Natural killer cell (primary cell): ENCODE data around the gene TRA2B. TPM values are rescaled to one million over a fixed set of nuclear protein-coding genes. Genes with fewer than 3 reads are reported as not detected.

Source experiments
- ATAC-seq, 3 donors: fragments of 150-1000 bp in 2 of 3; fragments of 200-7000 bp in 1 of 3; cut with Tn5 transposase; 1 replicate in 1 of 3; 2 replicates in 2 of 3; pipeline ENCODE4 v1.10.0; 2021; ENCODE audit warnings: mild to moderate bottlenecking in 2 of 3, moderate library complexity in 2 of 3
- DNase-seq, 2 donors: peaks; one replicate each; pipeline versions ENCODE4 v3.0.0 to v3.0.0-alpha.2; 2013 to 2021; ENCODE audit warnings: mixed read lengths in 1 of 2
- H3K27ac ChIP-seq: one replicate; pipeline ENCODE4 v1.5.1; 2013; ENCODE audit warnings: mild to moderate bottlenecking, low read length
- H3K27me3 ChIP-seq: one replicate; pipeline ENCODE4 v1.6.1; 2013; ENCODE audit warnings: low read length; ENCODE audit not compliant: control insufficient read depth, insufficient read depth
- H3K36me3 ChIP-seq: one replicate; pipeline ENCODE4 v1.6.1; 2013; ENCODE audit warnings: low read length; ENCODE audit not compliant: control insufficient read depth, insufficient read depth
- H3K4me1 ChIP-seq: one replicate; pipeline ENCODE4 v1.6.1; 2013; ENCODE audit warnings: low read length; ENCODE audit not compliant: control insufficient read depth, insufficient read depth
- H3K4me3 ChIP-seq: one replicate; pipeline ENCODE4 v1.5.1; 2013; ENCODE audit warnings: low read length
- H3K9me3 ChIP-seq: one replicate; pipeline ENCODE4 v1.6.1; 2013; ENCODE audit warnings: low read length; ENCODE audit not compliant: control insufficient read depth, insufficient read depth
- H3K27ac Mint-ChIP-seq, 2 donors: one replicate each; pipeline ENCODE4 v1.8.0; 2022; ENCODE audit warnings: mild to moderate bottlenecking in 2 of 2, mixed read lengths in 2 of 2, moderate library complexity in 1 of 2
- H3K27me3 Mint-ChIP-seq, 2 donors: one replicate each; pipeline ENCODE4 v1.8.0; 2022; ENCODE audit warnings: low read depth in 2 of 2, mixed read lengths in 2 of 2
- H3K36me3 Mint-ChIP-seq: one replicate; pipeline ENCODE4 v1.8.0; 2022; ENCODE audit warnings: mixed read lengths
- H3K4me1 Mint-ChIP-seq, 2 donors: one replicate each; pipeline ENCODE4 v1.8.0; 2022; ENCODE audit warnings: mixed read lengths in 2 of 2
- H3K4me3 Mint-ChIP-seq: one replicate; pipeline ENCODE4 v1.8.0; 2022; ENCODE audit warnings: mild to moderate bottlenecking, moderate library complexity, mixed read lengths
- H3K9me3 Mint-ChIP-seq, 2 donors: one replicate each; pipeline ENCODE4 v1.8.0; 2022; ENCODE audit warnings: mixed read lengths in 2 of 2
- CTCF ChIP-seq: fragments of 200-600 bp; IDR thresholded peaks from one replicate; pipeline ENCODE4 v1.8.0; 2022; ENCODE audit warnings: antibody characterized with exemption
- WGBS: methylation state at CpG from one replicate; pipeline ENCODE4 v1.1.7; 2013; ENCODE audit warnings: missing lambda C conversion rate; ENCODE audit not compliant: insufficient coverage; 5-methylcytosine and 5-hydroxymethylcytosine counted together
- intact Hi-C: fragments of 100-400 bp; cut with micrococcal nuclease; formaldehyde crosslinking; loops from one replicate; pipeline ENCODE4 v1.14.2; 2022
- total RNA-seq, 4 donors: library from RNA; stranded (reverse); fragments of 120-200 nt in 1 of 4; gene quantifications; one replicate each; pipeline versions ENCODE4 v1.2.3 to v1.2.4, GENCODE V29; 2013 to 2022

The TRA2B gene
- total RNA-seq, 3 donors from 2014 or later (not counting 1 experiment from before 2014, with no cell fraction given) = 565 to 669 (median 596) TPM

GRCh38 chr3:185966655-185967054 lies 28.8 kb upstream of the TRA2B start:
- WGBS = 100% methylated on average over 1 of the region's 2 CpGs
- Mint-ChIP-seq H3K27ac (no peak overlapping the region), H3K4me3 (no peak overlapping the region), H3K4me1 (no peaks in the 10 kb centered on the region), H3K36me3 (no peaks in the 10 kb centered on the region), H3K9me3 (no peaks in the 10 kb centered on the region), H3K27me3 (no peaks in the 10 kb centered on the region)
- Histone ChIP-seq H3K27me3 (no peaks in the 10 kb centered on the region), H3K36me3 (no peaks in the 10 kb centered on the region), H3K4me3 (no peak overlapping the region), H3K4me1 (no peaks in the 10 kb centered on the region), H3K27ac (no peak overlapping the region), H3K9me3 (no peaks in the 10 kb centered on the region)
- intact Hi-C loops = no loop called here
- ATAC-seq (no peak), DNase-seq (no peak)
- TF ChIP-seq CTCF = no peak

GRCh38 chr3:185965496-185965895 lies 27.7 kb upstream of the TRA2B start:
- Mint-ChIP-seq H3K27ac (no peak overlapping the region), H3K27me3 (no peaks in the 10 kb centered on the region), H3K9me3 (no peaks in the 10 kb centered on the region), H3K4me1 (no peaks in the 10 kb centered on the region), H3K36me3 (no peaks in the 10 kb centered on the region), H3K4me3 (no peak overlapping the region)
- 74% methylated on average over 2 of the region's 2 CpGs for WGBS
- ATAC-seq = no peak
- Histone ChIP-seq H3K9me3 (no peaks in the 10 kb centered on the region), H3K36me3 (no peaks in the 10 kb centered on the region), H3K4me1 (no peaks in the 10 kb centered on the region), H3K4me3 (no peak overlapping the region), H3K27ac (no peak overlapping the region), H3K27me3 (no peaks in the 10 kb centered on the region)
- intact Hi-C loops = no loop called here
- DNase-seq = no peak
- TF ChIP-seq CTCF = no peak

GRCh38 chr3:185961675-185962232 lies 23.9 kb upstream of the TRA2B start:
- DNase-seq = no peak
- intact Hi-C loops = no loop called here
- H3K4me1 ChIP-seq = no peaks in the 10 kb centered on the region
- no peaks in the 10 kb centered on the region for H3K27me3 ChIP-seq
- no peak for TF ChIP-seq CTCF
- no peaks in the 10 kb centered on the region for H3K4me1 Mint-ChIP-seq
- 80% methylated on average over 4 of the region's 4 CpGs for WGBS
- no peaks in the 10 kb centered on the region for H3K36me3 ChIP-seq
- no peak overlapping the region for H3K27ac Mint-ChIP-seq
- H3K36me3 Mint-ChIP-seq = no peaks in the 10 kb centered on the region
- H3K27ac ChIP-seq = no peak overlapping the region
- no peak overlapping the region for H3K4me3 Mint-ChIP-seq
- no peak overlapping the region for H3K4me3 ChIP-seq
- no peaks in the 10 kb centered on the region for H3K9me3 ChIP-seq
- peaks cover 0 to 9% of the 10 kb centered on the region in 2 donors for H3K27me3 Mint-ChIP-seq
- ATAC-seq = no peak
- H3K9me3 Mint-ChIP-seq = no peaks in the 10 kb centered on the region
